HG03520 (cell line): ENCODE measurements around the gene TAAR5.
"Not testable (repeated sequence)": the region's sequence is repeated elsewhere in the genome, so short reads cannot be mapped to it uniquely, and the experiment has no call there.

ENCODE experiments used
- ATAC-seq: cut with Tn5 transposase; IDR thresholded peaks from one replicate; pipeline ENCODE4 v1.9.1; 2021; ENCODE audit warnings: mild to moderate bottlenecking, moderate library complexity; ENCODE audit not compliant: unreplicated experiment

TAAR5 gene, protein sequence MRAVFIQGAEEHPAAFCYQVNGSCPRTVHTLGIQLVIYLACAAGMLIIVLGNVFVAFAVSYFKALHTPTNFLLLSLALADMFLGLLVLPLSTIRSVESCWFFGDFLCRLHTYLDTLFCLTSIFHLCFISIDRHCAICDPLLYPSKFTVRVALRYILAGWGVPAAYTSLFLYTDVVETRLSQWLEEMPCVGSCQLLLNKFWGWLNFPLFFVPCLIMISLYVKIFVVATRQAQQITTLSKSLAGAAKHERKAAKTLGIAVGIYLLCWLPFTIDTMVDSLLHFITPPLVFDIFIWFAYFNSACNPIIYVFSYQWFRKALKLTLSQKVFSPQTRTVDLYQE

GRCh38 chr6:132589454-132589853 is at the start of gene TAAR5:
TAAR5 (minus strand) TSS chr6:132589741; CDS start chr6:132589686, 55 bp downstream.
- ATAC-seq, result no peak

GRCh38 chr6:132637135-132637534 is 47.6 kb upstream of the TAAR5 start:
- ATAC-seq, result not testable (repeated sequence)

DNA sequence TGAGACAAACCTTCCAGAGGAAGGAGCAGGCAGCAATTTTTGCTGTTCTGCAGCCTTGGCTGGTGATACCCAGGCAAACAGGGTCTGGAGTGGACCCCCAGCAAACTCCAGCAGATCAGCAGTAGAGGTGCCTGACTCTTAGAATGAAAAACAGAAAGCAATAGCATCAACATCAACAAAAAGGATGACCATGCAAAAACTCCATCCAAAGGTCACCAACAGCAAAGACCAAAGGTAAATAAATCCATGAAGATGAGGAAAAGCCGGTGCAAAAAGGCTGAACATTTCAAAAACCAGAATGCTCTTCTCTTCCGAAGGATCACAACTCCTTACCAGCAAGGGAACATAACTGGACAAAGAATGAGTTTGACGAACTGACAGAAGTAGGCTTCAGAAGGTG is 46.4 kb upstream of the TAAR5 start:
- ATAC-seq, result not testable (repeated sequence)

DNA sequence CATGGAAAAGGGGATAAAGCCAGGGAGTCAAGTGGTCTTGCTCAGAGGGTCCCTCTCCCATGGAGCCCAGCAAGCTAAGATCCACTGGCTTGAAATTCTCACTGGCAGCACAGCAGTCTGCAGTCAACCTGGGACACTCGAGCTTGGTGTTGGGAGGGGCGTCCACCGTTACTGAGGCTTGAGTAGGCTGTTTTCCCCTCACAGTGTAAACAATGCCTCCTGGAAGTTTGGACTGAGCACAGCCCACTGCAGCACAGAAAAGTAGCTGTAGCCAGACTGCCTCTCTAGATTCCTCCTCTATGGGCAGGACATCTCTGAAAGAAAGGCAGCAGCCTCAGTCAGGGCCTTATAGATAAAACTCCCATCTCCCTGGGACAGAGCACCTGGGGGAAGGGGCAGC is 45.7 kb upstream of the TAAR5 start:
- ATAC-seq, result not testable (repeated sequence)

- ATAC-seq, result no peak
Observed at GRCh38 chr6:132634796-132635195, 45.3 kb upstream of the TAAR5 start.

DNA sequence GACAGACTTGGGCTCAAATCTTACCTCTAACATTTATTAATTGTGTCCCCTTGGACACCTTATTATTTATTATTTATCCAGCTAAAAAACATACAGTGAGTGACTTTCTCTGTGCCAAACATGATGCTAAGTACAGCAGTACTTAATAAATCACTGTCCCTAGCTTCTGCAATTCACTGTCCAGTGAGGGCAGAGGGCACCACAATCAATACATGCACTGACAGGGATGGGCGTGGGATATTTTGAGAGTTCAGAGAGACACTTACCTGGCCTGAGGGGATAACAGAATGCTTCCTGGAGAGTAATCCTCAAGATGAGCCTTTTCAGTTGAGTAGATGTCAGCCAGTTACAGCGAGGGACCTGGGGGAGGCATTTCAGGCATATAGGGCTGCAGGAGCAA is 43.8 kb upstream of the TAAR5 start:
- ATAC-seq, result no peak

DNA sequence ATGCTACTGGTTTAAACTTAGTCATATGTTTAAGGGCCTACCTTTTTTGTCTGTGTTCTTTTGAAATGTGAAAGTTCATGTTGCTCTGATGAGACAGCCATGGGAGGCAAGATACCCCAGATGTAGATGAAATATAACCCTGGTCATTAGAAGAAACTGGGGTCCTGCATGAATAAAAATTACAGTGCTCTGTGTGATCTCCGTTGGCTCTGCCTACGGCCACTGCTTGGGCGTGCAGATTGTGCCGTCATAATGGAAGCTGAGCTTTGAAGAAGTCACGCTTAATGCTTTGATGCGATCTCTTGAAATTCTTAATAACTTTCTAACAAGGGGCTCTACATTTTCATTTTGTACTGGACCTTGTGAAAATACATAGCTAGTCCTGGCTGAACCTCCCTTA is 34.6 kb upstream of the TAAR5 start, which contains the start of gene TAAR2:
TAAR2 (minus strand) TSS at position 101 of the 400 bp plus-strand sequence; CDS start at position 101, 0 bp downstream.
- ATAC-seq, result no peak

GRCh38 chr6:132623106-132623845 is 33.7 kb upstream of the TAAR5 start:
- no peak for ATAC-seq

DNA sequence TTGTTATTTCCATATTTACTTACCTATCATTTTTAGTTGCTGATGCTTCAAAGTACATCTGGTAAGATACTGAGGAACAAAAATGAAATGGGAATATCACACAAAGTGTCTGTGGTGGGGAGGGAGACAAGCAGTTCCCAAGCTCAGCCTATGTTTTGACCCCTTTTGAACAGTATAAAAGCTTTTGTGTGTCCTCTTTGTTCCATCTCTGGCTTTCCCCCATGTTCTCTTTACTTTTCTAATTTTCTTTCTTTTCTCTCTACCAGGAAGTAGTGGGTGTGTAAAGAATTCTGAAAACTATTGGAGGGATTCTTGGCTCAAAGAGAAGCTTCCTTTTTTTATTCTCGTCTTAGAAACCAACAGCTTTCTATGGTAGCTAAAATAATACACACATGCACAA is 27.1 kb upstream of the TAAR5 start:
- no peak for ATAC-seq

GRCh38 chr6:132614554-132614953 is 25.0 kb upstream of the TAAR5 start:
- ATAC-seq, result peak; percentile 48

GRCh38 chr6:132612449-132613108 is 23.0 kb upstream of the TAAR5 start:
- no peak for ATAC-seq

GRCh38 chr6:132611616-132612015 is 22.1 kb upstream of the TAAR5 start:
- ATAC-seq, result no peak

- ATAC-seq, result no peak
Observed at GRCh38 chr6:132607544-132608233, 18.1 kb upstream of the TAAR5 start.

DNA sequence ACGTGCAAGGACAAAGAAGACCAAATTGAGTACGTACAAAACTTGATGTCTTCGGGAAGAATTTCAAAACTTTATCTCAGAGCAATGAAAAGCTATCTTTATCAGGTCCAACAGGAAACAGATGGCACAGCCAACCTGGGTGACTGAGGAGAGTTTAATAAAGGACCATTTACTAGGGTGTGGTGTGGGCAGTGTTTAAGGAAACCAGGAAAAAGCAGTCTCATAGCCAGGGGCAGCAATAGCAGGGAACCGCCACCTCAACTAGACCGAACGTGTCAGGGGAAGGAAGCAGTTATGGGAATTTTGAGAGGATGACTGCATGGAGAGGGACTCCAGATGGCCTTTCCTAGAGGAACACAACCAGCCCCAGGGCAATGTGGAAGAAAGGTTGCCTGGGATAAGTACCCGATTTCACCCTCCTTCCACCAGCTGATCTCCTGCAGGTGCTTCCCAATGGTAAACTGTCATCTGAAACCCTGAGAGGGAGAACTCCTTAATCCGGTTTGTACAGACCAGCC is 15.2 kb upstream of the TAAR5 start:
- ATAC-seq, result no peak

DNA sequence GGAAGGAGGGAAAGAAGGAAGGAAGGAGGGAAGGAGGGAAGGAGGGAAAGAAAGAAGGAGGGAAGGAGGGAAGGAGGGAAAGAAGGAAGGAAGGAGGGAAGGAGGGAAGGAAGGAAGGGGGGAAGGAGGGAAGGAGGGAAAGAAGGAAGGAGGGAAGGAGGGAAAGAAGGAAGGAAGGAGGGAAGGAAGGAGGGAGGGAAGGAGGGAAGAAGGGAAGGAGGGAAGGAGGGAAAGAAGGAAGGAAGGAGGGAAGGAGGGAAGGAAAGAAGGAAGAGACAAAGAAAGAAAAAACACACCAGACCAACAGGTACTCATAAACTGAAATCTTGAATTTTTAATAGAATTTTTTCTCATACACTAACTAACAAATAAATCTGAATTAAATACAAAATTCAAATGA is 11.4 kb upstream of the TAAR5 start:
- not testable (repeated sequence) for ATAC-seq

- ATAC-seq, result peak; percentile 60
Observed at GRCh38 chr6:132598473-132598872, 8.9 kb upstream of the TAAR5 start.

DNA sequence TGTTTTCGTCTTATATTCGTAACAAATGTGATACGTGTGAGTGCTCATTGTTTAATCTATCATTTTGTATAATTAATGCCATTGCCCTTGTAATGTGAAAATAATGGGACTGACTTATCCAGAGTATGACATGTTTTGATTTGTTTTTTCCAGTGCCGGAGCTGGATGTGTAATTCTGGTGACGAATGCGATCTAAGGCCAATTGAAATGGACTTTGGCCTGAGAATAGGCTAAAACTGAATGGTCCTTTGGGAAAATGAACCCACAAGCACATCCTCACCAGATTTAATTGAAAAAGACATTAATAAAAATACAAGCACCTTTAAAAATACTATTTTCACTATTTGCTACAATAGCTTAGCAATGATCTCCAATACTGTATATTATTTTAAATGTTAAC is 6.7 kb upstream of the TAAR5 start:
- no peak for ATAC-seq

- ATAC-seq, result no peak
Observed at GRCh38 chr6:132592855-132593254, 3.3 kb upstream of the TAAR5 start.

DNA sequence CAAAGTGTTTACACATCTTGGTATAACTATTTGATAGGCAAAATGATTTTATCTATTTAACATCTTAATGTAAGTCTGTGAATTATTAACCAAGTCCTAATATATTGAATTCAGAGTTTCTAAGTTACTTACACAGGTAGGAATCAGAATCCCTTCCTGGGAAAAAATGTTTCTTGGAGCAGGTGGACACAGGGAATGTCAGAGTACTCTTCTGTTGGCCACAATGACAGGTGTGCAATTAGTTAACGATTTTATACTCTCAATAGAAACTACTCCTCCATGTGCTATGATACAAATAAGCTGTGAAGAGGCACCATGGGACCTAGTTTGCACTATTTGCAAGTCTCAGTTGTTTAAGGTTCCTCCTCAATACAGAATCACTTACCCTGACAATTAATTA is 821 bp upstream of the TAAR5 start:
- no peak for ATAC-seq

DNA sequence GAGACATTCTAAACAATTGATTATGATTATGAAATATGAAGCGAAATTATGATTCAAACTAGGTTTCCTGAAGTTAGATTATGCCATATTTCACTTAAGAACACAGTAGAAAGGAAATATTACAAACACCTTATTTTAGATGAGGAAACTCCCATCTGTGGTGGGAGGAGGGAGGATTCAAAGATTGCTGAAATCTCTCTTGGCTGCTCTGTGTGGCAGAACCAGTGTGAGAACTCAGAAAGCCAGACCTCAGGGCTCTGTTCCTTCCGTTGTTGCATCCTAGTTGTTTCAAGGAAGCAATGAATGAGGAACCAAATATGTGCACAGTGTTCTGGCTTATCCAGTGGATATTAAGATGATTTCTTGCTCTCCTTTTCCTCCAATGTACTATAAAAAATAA is 2.1 kb downstream of the TAAR5 start:
- no peak for ATAC-seq

DNA sequence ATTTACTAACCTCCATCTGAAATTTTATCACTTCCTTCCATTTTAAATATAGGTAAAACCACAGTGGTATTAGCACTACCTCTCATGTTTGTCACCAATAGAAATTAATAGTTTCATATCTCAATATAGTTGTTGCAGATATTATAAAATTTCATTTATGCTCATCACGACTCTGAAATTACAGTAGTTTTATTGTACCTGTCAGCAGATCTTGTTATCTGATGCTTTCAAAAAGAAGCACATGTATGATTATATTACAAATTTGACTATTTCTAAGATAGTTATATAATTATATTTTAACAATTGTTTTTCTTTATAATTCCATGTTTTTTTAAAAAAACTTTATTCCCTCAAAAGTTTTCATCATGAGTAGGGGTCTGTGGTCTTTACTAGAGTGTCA is 4.8 kb downstream of the TAAR5 start:
- ATAC-seq, result no peak
